ENCODE results near the gene NPAS3.

NPAS3 gene

DNA sequence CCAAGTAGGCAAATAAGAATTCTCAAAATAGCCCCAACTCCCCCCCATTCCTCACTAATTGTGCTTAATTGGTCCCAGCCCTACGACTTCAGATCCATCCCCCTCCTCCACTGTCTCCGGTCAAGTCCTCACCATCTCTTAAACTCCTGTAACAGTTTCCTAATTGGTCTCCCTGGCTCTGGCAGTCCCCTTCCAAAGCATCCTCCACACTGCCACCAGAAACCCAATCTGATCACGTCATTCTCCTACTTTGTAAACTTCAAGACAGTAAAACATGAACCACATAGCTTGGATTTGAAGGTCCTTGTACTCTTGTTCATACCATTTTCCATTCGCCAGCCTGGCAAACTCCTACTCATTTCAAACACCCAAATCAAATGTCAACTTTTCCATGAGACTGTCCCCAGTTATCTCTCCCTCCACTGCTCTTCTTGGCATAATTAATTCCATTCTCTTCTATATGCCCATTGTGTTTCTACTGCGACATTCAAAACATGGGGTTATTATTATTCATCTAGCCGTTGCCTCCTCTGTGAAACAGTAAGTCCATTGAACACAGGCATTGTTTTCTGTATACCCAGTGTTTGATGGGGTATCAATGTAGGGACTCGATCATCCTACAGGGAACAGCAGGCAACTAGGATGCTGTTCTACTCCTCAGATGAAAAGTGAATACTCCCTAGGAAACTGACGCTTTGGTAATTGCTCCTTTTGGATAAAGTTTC is 907.6 kb downstream of the NPAS3 start:
- Mint-ChIP-seq H3K4me1 (peaks cover 15% of the 10 kb centered on the region), H3K27me3 (ENCODE audit: low read depth) (peaks cover 7% of the 10 kb centered on the region), H3K9me3 (no peaks in the 10 kb centered on the region), H3K36me3 (ENCODE audit: low read depth) (no peaks in the 10 kb centered on the region), H3K27ac (no peak overlapping the region), H3K4me3 (no peak overlapping the region)
- TF ChIP-seq, protein P1, sequence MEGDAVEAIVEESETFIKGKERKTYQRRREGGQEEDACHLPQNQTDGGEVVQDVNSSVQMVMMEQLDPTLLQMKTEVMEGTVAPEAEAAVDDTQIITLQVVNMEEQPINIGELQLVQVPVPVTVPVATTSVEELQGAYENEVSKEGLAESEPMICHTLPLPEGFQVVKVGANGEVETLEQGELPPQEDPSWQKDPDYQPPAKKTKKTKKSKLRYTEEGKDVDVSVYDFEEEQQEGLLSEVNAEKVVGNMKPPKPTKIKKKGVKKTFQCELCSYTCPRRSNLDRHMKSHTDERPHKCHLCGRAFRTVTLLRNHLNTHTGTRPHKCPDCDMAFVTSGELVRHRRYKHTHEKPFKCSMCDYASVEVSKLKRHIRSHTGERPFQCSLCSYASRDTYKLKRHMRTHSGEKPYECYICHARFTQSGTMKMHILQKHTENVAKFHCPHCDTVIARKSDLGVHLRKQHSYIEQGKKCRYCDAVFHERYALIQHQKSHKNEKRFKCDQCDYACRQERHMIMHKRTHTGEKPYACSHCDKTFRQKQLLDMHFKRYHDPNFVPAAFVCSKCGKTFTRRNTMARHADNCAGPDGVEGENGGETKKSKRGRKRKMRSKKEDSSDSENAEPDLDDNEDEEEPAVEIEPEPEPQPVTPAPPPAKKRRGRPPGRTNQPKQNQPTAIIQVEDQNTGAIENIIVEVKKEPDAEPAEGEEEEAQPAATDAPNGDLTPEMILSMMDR (IDR thresholded peaks at IDR 0.05; ENCODE audit: unreplicated experiment in 3 of 3) = no peak

GRCh38 chr14:33847066-33847465 is 908.4 kb downstream of the NPAS3 start:
- TF ChIP-seq, protein P1 (IDR thresholded peaks at IDR 0.05; ENCODE audit: unreplicated experiment in 3 of 3) = no peak
- H3K4me3 Mint-ChIP-seq = no peak overlapping the region
- peaks cover 10% of the 10 kb centered on the region for H3K27me3 Mint-ChIP-seq (ENCODE audit: low read depth)
- peaks cover 23% of the 10 kb centered on the region for H3K4me1 Mint-ChIP-seq
- H3K27ac Mint-ChIP-seq = no peak overlapping the region
- H3K36me3 Mint-ChIP-seq (ENCODE audit: low read depth) = no peaks in the 10 kb centered on the region
- no peaks in the 10 kb centered on the region for H3K9me3 Mint-ChIP-seq

- H3K27ac Mint-ChIP-seq = no peak overlapping the region
- TF ChIP-seq, protein P1 (IDR thresholded peaks at IDR 0.05; ENCODE audit: unreplicated experiment in 3 of 3) = no peak
- H3K4me1 Mint-ChIP-seq = peaks cover 24% of the 10 kb centered on the region
- peaks cover 14% of the 10 kb centered on the region for H3K27me3 Mint-ChIP-seq (ENCODE audit: low read depth)
- H3K4me3 Mint-ChIP-seq = no peak overlapping the region
- H3K36me3 Mint-ChIP-seq (ENCODE audit: low read depth) = no peaks in the 10 kb centered on the region
- H3K9me3 Mint-ChIP-seq = no peaks in the 10 kb centered on the region
These were observed 909.3 kb downstream of the NPAS3 start for GRCh38 chr14:33848009-33848408.

GRCh38 chr14:33848706-33849454 is 910.2 kb downstream of the NPAS3 start:
- no peak overlapping the region for H3K4me3 Mint-ChIP-seq
- peaks cover 17% of the 10 kb centered on the region for H3K4me1 Mint-ChIP-seq
- TF ChIP-seq, protein P1 (IDR thresholded peaks at IDR 0.05; ENCODE audit: unreplicated experiment in 3 of 3) = peak; percentile 69 to 72 (median 71)
- no peaks in the 10 kb centered on the region for H3K36me3 Mint-ChIP-seq (ENCODE audit: low read depth)
- H3K9me3 Mint-ChIP-seq = no peaks in the 10 kb centered on the region
- H3K27ac Mint-ChIP-seq = no peak overlapping the region
- H3K27me3 Mint-ChIP-seq (ENCODE audit: low read depth) = peaks cover 14% of the 10 kb centered on the region

GRCh38 chr14:33849455-33849801 is 910.7 kb downstream of the NPAS3 start:
- TF ChIP-seq, protein P1 (IDR thresholded peaks at IDR 0.05; ENCODE audit: unreplicated experiment in 3 of 3) = peak in 2 of 3 experiments; percentile 2 to 30

More at GRCh38 chr14:33849455-33849801, 910.7 kb downstream of the NPAS3 start:
- no peak overlapping the region for H3K27ac Mint-ChIP-seq
- H3K36me3 Mint-ChIP-seq (ENCODE audit: low read depth) = no peaks in the 10 kb centered on the region
- H3K4me1 Mint-ChIP-seq = peaks cover 17% of the 10 kb centered on the region
- no peaks in the 10 kb centered on the region for H3K9me3 Mint-ChIP-seq
- H3K27me3 Mint-ChIP-seq (ENCODE audit: low read depth) = peaks cover 14% of the 10 kb centered on the region
- no peak overlapping the region for H3K4me3 Mint-ChIP-seq

Measured in nephron (organoid).